HG03108 (cell line): ENCODE measurements around the gene SEMA7A.
A peak's percentile ranks its signal among the peaks of the same experiment; 100 is the strongest.

ENCODE experiments used
- ATAC-seq: cut with Tn5 transposase; IDR thresholded peaks from one replicate; pipeline ENCODE4 v1.9.1; 2021; ENCODE audit warnings: moderate library complexity; ENCODE audit not compliant: unreplicated experiment

The SEMA7A gene

DNA sequence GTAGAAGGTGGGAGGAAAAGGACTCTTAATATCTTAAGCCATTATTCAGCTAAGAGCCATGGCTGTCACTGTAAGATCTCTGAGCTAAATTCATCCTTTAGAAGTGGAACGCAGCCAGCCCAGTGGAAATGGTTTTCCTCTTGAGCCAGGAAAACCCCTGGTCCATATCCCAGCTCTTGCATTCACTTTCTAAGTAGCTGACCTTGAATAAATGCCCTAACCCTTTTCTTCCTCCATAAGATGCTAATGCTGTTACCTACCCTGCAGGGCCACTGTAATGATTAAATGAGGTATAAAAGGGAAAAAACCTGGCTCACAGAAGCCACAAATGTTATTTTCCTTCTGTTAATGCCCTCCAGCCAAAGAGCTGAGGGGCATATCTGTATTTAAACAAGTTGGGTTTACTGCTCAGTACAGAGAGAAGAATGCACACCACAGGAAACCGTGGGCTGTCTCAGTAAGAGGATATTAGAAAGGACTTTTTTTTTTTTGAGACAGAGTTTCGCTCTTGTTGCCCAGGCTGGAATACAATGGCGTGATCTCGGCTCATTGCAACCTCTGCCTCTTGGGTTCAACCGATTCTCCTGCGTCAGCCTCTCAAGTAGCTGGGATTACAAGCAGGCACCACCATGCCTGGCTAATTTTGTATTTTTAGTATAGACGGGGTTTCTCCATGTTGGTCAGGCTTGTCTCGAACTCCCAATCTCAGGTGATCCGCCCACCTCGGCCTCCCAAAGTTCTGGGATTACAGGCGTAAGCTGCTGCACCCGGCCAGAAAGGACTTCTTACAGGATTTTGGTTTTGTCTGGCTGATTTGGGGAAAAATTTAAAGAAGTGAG, 20.4 kb upstream of the SEMA7A start:
- ATAC-seq = no peak

DNA sequence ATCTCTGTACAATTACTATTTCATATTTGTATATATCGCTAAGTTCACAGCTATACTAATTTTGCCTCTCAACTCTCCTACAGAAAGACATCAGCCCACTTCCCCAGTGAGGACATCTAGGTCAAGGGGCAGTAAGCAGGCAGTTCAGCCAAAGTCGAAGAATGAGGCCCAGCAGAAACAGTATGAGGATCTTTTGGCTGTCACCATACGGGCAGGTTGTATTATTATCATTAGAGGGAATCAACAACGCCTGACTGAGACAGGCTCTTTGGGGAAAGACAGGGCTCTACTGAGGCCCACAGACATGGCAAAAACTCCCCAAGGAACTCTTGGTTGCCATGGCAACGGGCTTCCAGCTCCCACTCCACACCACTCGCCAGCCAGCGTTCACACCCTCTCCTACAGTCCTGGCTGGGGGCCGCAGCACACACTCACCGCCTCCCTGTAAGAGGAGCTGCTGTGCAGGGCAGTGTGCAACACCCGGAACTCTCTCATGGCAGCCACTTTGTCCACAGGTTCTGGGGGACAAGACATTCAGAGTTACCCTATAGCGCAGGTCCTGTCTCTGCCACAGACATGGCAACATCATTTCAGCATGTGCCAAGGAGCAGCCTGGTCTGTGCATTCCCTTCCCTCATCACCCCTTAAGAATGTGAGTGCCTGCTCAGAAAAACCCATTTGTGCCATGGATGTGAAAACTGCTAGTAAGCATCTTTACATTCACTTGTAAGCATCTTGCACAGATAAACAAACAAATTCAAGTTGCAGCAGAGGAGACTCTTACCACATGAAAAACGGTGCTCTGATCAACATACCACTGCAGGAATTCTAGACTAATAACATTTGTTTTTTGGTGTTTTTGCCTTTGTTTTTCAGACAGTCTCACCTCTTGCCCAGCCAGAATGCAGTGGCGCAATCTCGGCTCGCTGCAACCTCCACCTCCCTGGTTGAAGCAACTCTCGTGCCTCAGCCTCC, 18.4 kb upstream of the SEMA7A start:
- ATAC-seq = no peak

DNA sequence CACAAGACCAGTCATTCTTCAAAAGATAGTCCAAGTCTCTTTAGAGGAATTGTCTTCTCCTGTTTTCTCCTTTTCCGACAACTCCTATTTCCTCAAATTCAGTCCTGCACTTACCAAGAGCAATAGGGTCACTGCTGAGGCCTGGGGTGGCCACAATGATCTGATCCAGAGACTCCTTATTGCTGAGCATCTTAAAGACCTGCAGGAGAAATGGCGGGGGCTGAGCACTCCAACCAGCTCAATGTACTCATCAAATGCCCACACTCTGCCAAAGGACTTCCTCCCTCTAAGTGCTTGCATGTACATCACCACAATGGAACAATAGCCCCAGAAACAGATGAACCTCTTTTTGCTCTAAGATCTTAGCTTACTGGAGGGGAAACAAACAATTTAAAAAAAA, 17.6 kb upstream of the SEMA7A start:
- no peak for ATAC-seq

DNA sequence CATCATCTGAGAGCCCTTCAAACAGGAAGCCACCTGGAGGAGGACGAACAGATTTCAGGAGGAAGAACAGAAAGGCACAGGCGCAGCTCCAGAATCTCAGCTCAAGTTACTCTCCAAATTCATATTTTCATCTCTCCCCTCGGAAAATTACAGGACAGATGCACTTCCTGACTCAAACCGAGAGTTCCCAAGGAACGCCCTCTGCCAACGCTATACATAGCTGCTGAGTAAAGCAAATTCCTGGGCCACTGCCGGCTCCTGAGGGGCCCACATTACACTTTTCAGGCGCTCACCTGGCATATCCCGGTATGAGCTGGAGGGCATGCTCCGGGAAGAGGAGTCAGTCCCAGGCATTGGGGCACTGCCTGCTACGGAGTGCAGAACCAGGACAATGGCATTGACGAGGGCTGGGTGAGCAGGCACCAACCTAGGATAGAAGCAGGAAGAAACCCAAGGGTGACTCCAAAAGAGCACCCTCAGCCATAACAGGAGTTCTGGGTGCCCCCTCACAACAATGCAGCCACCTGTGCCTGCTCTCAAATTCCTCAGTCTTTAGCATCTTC, 16.0 kb upstream of the SEMA7A start:
- ATAC-seq = no peak

DNA sequence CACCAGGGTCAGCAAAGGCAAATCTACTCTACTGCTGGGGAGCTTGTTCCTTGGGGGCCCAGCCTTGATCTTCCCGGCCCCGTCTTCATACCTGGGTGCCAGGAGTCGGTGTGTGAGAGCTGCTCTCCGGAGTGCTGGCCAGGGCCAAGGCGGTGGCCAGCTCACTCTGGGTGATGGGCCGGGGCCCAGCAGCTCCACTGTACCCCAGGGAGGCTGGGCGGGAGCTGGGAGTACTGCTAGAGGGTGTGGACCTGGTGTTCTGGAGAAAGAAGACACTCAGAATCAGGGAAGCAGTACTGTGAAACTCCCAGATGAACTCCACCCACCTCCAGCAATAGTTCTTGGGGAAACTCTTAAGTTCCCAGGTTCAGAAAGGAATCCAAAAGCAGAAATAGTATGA, 15.3 kb upstream of the SEMA7A start:
- no peak for ATAC-seq

DNA sequence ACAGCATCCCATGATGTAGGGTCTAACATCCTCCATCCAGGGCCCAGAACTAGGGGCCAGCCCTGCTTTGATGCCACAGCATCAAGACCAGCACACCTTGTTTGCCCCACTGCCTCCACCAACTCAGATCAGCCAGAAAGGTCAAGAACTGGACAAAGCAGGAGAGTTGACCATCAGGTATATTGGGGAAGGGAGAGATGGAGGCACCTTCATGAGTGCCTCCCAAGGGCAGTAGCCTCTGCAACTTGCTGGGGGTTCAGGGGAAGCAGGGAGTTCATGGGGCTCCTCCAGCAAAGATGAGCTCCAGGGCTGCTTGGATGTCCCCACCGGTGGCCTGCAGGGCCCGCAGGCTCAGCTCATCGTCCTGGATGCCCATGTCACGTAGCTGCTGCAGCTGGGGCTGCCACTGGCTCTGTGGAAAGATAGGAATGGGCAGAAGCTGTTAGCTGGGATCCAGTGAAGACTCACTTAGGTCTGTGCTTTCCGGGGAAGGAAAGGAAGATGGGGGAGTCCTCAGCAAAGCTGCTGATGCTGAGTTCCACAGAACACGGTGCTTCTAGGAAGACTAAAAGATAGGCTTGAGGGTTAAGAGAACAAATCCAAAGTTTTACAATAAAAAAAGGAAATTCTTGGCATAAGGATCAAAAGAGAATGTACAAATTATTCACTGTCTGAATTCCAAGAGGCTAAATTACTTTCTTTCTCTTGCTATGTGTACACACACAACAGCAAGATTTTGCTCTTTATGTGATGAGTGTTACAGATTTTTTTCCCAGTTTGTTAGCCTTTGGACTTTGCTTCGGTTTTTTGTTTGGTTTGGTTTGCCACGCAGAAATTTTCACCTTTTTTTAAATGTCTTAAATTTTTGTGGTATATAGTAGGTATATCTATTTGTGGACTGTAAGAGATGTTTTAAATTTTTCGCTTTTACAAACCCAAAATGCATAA, 12.3 kb upstream of the SEMA7A start:
- no peak for ATAC-seq

DNA sequence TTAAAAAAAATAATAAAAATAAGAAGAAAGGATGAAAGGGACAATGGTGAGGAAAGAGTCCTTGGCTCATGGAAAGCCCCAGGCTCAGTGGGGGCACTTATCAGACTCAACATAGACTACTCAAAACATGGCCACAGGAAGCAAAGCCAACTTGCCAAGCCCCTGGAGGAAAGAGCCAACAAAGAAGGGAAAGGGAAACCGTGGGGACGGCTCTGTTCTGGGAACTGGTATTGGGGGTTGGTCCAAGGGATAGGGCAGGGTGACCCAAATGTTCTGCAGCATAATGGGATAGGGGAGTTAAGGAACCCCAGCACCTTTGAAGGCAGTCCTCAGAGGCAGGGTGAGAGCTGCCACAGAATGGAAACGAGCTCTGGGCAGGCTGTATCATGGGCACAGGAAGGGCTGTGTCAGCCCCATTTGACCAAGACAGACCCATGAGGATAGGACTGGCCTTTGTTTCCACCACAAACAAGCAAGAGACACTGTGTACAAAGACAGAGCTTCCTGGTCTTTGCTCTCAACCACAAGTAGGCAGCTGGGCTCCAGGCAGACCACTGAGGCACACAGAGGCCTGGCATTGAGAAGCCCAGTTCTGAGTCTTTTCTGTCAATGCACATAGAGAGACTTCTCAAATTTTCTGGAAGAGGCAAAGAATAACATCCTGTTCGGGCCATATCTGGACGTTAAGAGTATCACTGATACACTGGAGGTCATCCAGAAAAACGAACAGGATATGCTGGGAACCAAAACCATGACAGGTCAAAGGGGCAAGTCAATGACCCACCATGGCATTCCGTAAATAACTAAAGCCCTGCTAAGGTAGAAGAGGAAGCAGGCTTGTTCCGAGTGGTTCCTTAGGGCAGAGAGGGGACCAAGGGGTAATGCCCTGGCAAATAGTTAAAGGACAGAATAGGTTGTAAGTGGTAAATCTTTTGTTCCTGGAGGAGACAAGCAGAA, 10.6 kb upstream of the SEMA7A start:
- ATAC-seq = no peak

DNA sequence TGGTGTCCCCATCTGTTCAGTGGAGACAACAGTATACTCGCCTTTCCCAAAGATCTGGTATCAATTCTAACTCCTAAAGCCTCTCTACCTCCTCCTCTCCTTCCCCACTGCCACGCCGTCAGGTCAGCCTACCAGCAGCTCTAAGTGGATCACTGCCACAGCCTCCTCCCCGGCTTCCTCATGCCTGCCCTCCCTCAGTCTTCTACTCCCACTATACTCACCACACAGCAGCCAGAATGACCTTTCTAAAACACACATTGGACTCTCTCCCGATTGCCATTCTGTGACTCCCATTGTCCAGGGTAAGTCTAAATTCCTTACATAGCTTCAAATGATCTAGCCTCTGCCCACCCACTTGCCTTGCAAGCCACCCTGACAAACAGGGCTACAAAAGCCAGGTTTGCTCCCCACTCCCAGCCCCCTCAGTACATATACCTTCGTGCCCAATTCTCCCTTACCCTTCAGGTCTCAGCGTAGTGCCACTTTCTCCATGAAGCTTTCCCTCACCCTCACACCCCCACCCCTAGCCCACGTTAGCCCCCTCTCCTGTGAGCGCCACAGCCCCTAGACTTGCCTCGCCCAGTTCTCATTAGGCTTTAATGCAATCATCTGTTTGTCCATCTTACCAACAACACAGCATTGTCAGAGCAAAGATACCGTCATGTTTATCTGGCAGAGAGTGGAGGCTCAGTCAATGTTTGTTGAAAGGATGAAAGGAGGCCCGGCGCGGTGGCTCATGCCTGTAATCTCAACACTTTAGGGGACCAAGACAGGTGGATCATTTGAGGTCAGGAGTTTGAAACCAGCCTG, 9.5 kb upstream of the SEMA7A start:
- no peak for ATAC-seq

DNA sequence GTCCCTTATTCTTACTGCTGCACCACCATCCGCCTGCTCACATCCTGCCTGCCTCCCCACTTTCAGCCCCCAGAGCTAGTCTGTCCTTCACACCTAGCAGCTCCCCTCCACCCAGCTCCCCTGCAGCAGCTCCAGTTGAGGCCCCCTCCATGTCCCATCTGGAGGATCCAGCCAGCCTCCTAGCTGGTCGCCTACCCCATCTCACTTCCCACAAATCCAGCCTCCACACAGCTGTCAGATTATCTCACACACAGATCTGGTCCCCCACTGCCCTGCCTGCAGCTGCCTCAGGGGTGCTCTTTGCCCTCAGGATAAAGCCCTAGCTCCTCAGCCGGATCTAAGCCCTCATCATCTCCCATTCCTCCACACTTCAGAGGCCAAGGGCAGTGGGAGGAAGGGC, 8.8 kb upstream of the SEMA7A start:
- ATAC-seq = no peak

DNA sequence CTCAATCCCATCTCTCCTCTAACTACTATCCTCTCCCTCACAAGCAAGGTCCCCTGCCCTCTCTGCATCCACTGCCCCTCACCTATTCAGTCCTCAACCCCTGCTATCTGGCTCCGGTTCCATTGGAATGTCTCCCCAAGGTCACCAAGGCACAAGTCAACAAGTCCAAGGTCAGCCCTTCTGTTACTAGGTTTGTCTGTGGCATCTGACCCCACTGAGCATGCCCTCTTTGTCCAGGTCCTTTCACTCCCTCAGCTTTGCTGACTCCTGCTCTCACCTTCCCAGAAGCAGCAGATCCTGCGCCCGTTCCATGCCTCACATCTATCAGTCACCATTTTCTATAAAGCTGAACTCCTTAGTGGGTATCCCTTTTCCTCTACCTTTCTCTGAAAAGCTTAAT, 8.3 kb upstream of the SEMA7A start:
- ATAC-seq = no peak

DNA sequence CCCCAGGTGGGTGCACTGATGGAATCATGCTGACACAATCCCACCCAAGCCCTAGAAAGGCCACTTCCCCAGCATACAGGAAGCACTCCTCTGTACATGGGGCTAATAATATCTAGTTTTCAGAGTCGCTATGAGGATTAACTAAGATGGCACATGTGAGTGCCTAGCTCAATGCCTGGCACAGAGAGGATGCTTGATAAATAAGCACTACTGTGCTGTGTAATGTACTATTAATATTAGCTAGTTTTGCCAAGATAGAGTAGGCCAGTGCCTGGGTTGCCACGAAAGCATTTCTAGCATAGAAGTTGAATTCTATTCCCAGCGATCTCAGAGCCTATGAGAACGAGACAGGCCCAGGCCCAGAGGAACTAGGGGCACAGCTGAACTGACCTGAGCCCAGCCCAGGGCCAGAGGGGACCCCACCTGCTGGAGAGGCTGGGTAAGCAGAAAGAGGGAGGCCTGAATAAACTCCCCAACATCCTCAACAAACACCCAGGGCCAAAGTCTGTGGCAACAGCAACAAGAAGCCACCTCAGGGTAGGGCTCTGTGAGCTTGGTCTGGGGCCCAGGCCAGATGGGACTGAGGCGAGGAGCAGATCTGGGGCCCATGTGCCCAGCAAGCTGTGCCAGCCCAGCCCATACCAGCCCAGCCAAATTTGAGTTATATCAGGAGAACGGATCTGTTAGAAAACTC, 7.6 kb upstream of the SEMA7A start:
- ATAC-seq = no peak

DNA sequence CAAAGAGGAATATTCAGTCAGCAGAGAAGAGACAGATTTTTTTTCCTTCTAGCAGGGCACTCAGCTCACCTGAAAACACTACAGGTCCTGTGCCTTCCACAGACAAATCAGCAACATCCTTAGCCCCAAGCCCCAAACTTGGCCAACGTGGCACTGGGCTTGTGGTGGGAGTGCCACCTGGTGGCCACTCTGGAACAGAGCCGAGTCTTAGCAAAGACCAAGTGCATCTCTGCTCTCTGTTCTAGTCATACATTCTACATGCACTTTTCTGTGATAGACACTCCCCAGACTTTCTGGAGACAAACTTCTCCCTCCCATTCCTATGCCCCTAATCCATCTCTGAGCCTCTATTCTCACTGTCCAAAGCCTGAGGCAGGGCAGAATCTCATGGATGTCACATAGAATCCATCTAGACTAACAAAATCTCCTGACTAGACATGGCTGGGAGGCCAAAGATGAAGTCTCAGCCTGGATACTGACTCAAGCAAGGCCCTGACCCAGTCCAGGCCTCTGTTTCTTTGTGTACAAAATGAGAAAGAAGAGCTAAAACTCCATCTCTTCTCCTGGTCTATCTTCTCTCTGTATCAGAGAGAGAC, 5.1 kb upstream of the SEMA7A start:
- no peak for ATAC-seq

DNA sequence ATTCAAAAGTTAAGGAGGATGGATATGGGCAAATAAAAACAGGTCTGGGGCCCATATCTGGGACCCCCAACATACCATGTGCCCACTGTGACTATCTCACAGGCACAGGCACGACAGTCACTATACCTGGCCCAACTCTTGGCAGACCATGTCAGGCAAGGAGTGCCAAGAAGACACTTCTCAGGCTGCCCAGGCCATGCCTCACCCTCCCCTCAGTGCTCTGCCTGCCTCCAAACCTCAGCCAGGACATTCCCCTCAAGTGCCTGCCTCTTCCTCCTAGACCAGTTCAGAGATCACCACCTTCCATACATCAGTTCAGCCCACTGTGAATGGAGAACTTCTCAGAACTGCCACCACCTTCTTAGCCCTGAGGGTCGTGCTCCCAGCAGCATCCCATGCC, 4.4 kb upstream of the SEMA7A start:
- ATAC-seq = no peak

DNA sequence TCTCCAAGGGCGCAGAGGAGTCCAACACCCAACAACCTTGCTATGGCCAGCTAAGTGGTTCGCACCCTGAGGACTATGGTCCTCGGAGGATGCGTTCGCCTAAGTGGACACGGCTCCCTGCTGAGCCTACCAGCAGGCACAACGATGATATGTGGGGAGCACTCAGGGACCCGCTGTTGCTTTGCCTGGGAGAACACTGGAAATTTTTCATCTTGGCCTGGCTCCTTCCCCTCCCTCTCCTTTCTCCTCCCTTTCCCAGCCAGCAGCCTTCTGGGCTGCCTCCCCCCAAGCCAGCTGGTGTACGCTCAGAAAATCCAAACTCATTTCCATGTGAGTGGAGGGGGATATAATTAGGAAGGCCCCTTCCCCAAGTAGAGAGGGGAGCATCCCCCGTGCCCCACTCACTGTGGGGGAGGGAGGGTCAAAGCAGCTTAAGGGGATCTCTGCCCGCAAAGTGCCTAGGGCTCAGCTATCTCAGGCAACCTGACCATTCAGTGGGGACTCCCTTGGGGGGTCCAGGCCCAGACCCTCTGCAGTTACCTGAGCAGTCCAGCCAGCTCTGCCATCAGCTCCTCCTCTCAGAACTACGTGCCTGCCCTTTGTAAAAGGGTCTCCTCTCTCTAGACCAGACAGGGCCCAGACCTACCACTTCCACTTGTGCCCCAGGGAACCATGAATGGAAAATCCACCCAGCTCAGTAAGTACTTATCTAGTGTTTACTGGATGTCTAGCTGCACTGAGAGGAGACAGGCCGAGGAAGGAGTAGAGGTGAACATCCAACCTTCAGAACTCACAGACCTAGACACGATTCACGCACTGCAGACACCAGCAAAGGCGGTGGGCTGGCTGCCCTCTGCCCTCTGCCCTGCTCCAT, 742 bp upstream of the SEMA7A start:
- ATAC-seq = no peak

DNA sequence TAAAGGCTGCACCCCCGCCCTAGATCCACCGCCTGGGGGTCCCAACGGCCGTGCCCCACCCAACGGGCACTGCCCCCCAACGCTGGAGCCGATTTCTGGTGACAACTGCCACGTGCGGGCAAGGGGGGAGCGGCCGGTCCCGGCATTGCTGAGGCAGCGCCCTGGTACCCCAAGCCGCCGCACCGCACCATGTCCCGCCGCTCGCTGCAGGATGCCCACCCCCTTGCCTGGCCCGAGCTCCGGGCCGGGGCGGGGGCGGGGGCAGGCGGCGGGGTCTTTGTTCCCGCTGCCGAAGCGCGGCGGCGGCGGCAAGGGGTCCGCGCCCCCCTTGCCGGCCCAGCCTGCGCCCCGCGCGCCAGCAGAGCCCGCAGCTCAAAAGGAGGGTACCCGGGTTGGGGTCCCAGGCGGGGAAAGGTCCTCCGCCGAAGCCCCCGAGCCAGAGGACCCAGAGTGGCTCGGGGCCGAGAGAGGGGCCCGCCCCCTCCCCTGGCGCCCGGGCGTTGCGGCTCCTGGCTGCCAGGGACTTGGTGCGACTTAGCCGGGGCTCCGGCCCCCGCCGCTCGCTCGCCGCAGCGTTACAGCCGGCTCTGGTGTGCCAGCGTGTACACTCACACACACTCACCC, 678 bp downstream of the SEMA7A start:
- peak; percentile 8 for ATAC-seq

DNA sequence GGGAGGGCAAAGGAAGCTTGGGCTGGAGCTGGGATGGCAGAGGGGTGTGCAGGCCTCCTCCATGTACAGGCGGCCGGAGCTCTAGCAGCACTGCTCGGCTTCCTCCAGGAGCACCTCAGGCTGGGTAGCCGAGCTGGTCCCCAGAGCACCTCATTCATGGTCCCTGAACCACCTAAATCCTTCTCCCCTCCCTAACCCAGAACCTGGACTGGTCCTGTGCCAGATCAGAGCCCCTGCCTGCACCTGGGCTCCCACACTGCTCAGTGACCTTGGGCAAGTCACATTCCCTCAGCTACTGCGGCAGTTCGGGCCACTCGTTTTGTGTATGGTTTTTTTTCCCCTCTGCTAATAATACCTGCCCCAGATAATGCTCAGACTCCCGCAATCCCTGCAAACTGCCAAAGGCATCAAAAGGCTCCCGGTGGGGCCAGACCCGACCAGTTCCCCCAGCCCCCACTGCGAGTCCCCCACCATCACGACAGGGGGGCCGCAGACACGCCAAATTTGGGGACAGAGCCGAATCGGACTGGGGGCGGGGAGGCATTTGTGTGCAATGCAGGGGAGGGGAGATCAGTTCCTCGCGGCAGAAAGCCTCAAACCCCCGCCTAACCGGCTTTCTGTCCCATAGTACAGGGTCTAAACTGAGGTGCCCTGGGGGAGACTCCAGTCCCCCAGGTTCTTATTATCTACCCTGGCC, 1.3 kb downstream of the SEMA7A start:
- no peak for ATAC-seq
